HG02678 (cell line): ENCODE measurements around the gene ZNF146.
"Not testable (repeated sequence)": the region's sequence is repeated elsewhere in the genome, so short reads cannot be mapped to it uniquely, and the experiment has no call there.

ENCODE experiments used
- ATAC-seq: cut with Tn5 transposase; IDR thresholded peaks from one replicate; pipeline ENCODE4 v1.9.1; 2021; ENCODE audit warnings: mild to moderate bottlenecking, moderate library complexity; ENCODE audit not compliant: unreplicated experiment

The ZNF146 gene

GRCh38 chr19:36233626-36234025 is 18.7 kb downstream of the ZNF146 start:
- ATAC-seq = not testable (repeated sequence)

- ATAC-seq = no peak
Measured at GRCh38 chr19:36236304-36236945, 21.5 kb downstream of the ZNF146 start.

- no peak for ATAC-seq
Measured at GRCh38 chr19:36236946-36237310, 22.0 kb downstream of the ZNF146 start.

GRCh38 chr19:36244066-36244465 is 29.2 kb downstream of the ZNF146 start:
- ATAC-seq = no peak

- no peak for ATAC-seq
Measured at GRCh38 chr19:36245210-36246005, 30.5 kb downstream of the ZNF146 start.

GRCh38 chr19:36246006-36246481 is 31.1 kb downstream of the ZNF146 start:
- no peak for ATAC-seq

- ATAC-seq = no peak
Measured at GRCh38 chr19:36252047-36252446, 37.1 kb downstream of the ZNF146 start.

- no peak for ATAC-seq
Measured at GRCh38 chr19:36254848-36255247, 39.9 kb downstream of the ZNF146 start.

- no peak for ATAC-seq
Measured at GRCh38 chr19:36255316-36255715, 40.4 kb downstream of the ZNF146 start.

GRCh38 chr19:36256064-36256463 is 41.2 kb downstream of the ZNF146 start:
- no peak for ATAC-seq

- no peak for ATAC-seq
Measured at GRCh38 chr19:36256853-36257519, 42.1 kb downstream of the ZNF146 start.

GRCh38 chr19:36257520-36257876 is 42.6 kb downstream of the ZNF146 start:
- ATAC-seq = no peak

- ATAC-seq = no peak
Measured at GRCh38 chr19:36258028-36258875, 43.3 kb downstream of the ZNF146 start.

- ATAC-seq = no peak
Measured at GRCh38 chr19:36259211-36259610, 44.3 kb downstream of the ZNF146 start.

GRCh38 chr19:36265064-36265463 is 50.2 kb downstream of the ZNF146 start:
- no peak for ATAC-seq

- no peak for ATAC-seq
Measured at GRCh38 chr19:36265856-36266374, 51.0 kb downstream of the ZNF146 start.

GRCh38 chr19:36266375-36266961 is 51.6 kb downstream of the ZNF146 start:
- no peak for ATAC-seq

GRCh38 chr19:36267061-36267845 is 52.3 kb downstream of the ZNF146 start:
- ATAC-seq = no peak

GRCh38 chr19:36268081-36268480 is 53.2 kb downstream of the ZNF146 start:
- ATAC-seq = not testable (repeated sequence)

- ATAC-seq = not testable (repeated sequence)
Measured at GRCh38 chr19:36268591-36268990, 53.7 kb downstream of the ZNF146 start.
